ENCODE data around the gene RPS27A.
"Not testable (repeated sequence)": the region's sequence is repeated elsewhere in the genome, so short reads cannot be mapped to it uniquely, and the experiment has no call there.

DNA sequence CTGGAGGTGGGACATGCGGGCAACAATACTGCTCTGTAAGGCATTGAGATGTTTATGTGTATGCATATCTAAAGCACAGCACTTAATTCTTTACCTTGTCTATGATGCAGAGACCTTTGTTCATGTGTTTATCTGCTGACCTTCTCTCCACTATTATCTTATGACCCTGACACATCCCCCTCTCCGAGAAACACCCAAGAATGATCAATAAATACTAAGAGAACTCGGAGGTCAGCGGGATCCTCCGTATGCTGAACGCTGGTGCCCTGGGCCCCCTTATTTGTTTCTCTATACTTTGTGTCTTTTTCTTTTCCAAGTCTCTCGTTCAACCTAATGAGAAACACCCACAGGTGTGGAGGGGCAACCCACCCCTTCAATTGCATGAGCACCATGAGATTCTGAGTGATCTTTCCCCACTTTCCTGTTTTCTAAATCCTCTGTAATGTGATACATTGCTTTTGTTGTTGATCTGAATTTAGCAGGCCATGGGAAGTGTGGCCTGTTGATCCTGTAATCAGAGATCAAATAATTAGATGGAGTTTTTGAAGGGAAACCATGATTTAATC, 47.5 kb downstream of the RPS27A start:
- TF ChIP-seq, protein P1, sequence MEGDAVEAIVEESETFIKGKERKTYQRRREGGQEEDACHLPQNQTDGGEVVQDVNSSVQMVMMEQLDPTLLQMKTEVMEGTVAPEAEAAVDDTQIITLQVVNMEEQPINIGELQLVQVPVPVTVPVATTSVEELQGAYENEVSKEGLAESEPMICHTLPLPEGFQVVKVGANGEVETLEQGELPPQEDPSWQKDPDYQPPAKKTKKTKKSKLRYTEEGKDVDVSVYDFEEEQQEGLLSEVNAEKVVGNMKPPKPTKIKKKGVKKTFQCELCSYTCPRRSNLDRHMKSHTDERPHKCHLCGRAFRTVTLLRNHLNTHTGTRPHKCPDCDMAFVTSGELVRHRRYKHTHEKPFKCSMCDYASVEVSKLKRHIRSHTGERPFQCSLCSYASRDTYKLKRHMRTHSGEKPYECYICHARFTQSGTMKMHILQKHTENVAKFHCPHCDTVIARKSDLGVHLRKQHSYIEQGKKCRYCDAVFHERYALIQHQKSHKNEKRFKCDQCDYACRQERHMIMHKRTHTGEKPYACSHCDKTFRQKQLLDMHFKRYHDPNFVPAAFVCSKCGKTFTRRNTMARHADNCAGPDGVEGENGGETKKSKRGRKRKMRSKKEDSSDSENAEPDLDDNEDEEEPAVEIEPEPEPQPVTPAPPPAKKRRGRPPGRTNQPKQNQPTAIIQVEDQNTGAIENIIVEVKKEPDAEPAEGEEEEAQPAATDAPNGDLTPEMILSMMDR (IDR thresholded peaks at IDR 0.05) = not testable (repeated sequence)
- not testable (repeated sequence) for TF ChIP-seq POLR2A (IDR thresholded peaks at IDR 0.05)
